Epidermal melanocyte (primary cell): ENCODE data around the gene FAAP20.
"Not testable (repeated sequence)": the region's sequence is repeated elsewhere in the genome, so short reads cannot be mapped to it uniquely, and the experiment has no call there.

ENCODE experiments used
- DNase-seq: peaks from one replicate; pipeline ENCODE4 v3.0.0; 2011; ENCODE audit warnings: low spot score; ENCODE audit not compliant: insufficient read length

FAAP20 gene

GRCh38 chr1:2163205-2163604 lies 31.4 kb downstream of the FAAP20 start:
- DNase-seq = no peak

- DNase-seq = no peak
Observed at GRCh38 chr1:2160451-2161300, 33.9 kb downstream of the FAAP20 start.

- no peak for DNase-seq
Observed at GRCh38 chr1:2159124-2159523, 35.4 kb downstream of the FAAP20 start.

GRCh38 chr1:2158272-2158671 lies 36.3 kb downstream of the FAAP20 start:
- DNase-seq = no peak

GRCh38 chr1:2157856-2158255 lies 36.7 kb downstream of the FAAP20 start:
- DNase-seq = no peak

- no peak for DNase-seq
Observed at GRCh38 chr1:2156866-2157265, 37.7 kb downstream of the FAAP20 start.

- DNase-seq = no peak
Observed at GRCh38 chr1:2155788-2156187, 38.8 kb downstream of the FAAP20 start.

GRCh38 chr1:2155147-2155598 lies 39.4 kb downstream of the FAAP20 start:
- no peak for DNase-seq

GRCh38 chr1:2154022-2154421 lies 40.5 kb downstream of the FAAP20 start:
- DNase-seq = no peak

GRCh38 chr1:2152954-2153353 lies 41.6 kb downstream of the FAAP20 start:
- DNase-seq = no peak

- no peak for DNase-seq
Observed at GRCh38 chr1:2151911-2152310, 42.7 kb downstream of the FAAP20 start.

- no peak for DNase-seq
Observed at GRCh38 chr1:2151252-2151651, 43.3 kb downstream of the FAAP20 start.

GRCh38 chr1:2150801-2151200 lies 43.8 kb downstream of the FAAP20 start:
- no peak for DNase-seq

- DNase-seq = no peak
Observed at GRCh38 chr1:2148691-2149090, 45.9 kb downstream of the FAAP20 start.

GRCh38 chr1:2147869-2148268 lies 46.7 kb downstream of the FAAP20 start:
- DNase-seq = not testable (repeated sequence)

- no peak for DNase-seq
Observed at GRCh38 chr1:2146836-2147517, 47.6 kb downstream of the FAAP20 start.

- DNase-seq = no peak
Observed at GRCh38 chr1:2145946-2146835, 48.4 kb downstream of the FAAP20 start.

- no peak for DNase-seq
Observed at GRCh38 chr1:2144501-2145090, 50.0 kb downstream of the FAAP20 start.

GRCh38 chr1:2143814-2144500 lies 50.6 kb downstream of the FAAP20 start:
- no peak for DNase-seq

GRCh38 chr1:2141025-2141424 lies 53.5 kb downstream of the FAAP20 start:
- DNase-seq = no peak
